Epithelial cell of esophagus (primary cell): Measurements from ENCODE around the gene AAMDC.

Experiments
- DNase-seq: peaks from one replicate; pipeline ENCODE4 v3.0.0; 2010; ENCODE audit warnings: low read depth
- H3K4me3 ChIP-seq: 2 replicates; pipeline ENCODE4 v1.5.1; 2011; ENCODE audit warnings: mild to moderate bottlenecking, low read length, control low read depth
- CTCF ChIP-seq: IDR thresholded peaks from 2 replicates; pipeline ENCODE4 v1.5.1; 2011; ENCODE audit warnings: low read depth, mild to moderate bottlenecking, low read length, control low read depth, inconsistent platforms; ENCODE audit not compliant: insufficient read depth; ENCODE audit errors: missing control alignments

Gene AAMDC

DNA sequence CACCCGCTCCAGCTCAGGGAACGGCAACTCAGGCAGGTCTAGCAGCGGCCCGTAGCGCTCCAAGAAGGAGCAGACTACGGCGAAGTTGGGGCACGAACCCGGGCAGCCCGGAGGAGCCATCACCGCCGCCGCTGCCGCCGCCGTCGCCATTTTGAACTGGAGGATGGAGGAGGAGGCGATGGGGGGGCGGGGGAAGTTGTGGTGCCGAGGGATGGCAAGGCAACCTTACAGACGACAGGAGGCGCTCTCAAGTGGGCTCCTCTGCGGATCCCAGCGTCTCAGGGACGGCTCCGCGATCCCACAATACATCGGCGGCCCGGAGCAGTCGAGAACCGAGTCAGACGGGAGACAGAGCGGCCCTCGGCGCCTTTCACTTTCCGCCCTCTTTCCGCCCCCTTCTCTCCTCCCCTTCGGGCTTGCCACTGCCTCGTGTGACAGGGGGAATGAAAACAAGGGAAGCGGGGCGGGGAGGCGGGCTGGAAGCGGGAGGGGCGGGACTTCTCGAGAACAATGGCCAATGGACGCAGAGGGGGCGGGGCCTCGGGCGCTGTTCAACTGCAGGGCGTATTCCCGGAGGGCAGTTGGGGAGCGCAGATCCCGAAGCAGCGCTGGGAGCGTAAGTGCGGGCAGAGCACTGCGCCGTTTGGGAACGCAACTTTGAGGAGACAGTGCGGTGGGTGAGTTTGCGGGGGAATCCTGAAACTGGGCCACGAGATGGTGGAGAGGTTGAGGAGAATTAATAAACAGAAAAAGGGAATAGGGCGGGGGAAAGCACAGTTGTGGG, at the start of gene AAMDC, which contains the start of gene RSF1:
TSS of gene AAMDC (plus strand) at position 580 of the 784 bp plus-strand sequence. CDS start 21,353 bp downstream, outside the sequence.
TSS of gene RSF1 (minus strand) at position 158 of the 784 bp plus-strand sequence. CDS start at position 150, 8 bp downstream.
- H3K4me3 ChIP-seq, result peak within 1 kb of the TSS; percentile 94
- DNase-seq, result peak; percentile 99
- TF ChIP-seq CTCF, result peak; percentile 72

- no peak overlapping the region for H3K4me3 ChIP-seq
- TF ChIP-seq CTCF, result no peak
Measured at GRCh38 chr11:77775936-77776335, 45.0 kb upstream of the AAMDC start.

DNA sequence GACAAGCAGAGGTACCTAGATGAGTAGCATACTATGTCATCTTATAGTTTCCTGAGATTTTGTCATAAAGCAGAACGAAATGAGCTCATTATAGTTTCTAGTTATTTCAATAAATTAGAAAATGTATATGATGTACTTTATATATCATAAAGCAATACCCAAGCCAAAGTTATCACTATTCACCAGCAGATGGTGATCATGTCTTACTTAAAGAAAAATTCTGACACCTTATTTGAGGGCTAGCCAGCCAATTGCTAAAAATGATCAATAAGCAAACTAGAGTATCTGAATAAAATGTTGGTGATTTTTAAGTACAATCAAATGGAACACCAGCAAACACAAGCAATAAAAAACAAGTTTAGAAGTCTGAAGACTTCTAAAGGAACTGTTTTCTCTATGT, 44.5 kb upstream of the AAMDC start:
- peak; percentile 27 for DNase-seq
- TF ChIP-seq CTCF, result peak; percentile 33
- no peak overlapping the region for H3K4me3 ChIP-seq

More at GRCh38 chr11:77775936-77776335, 45.0 kb upstream of the AAMDC start:
- no peak for DNase-seq

- no peak overlapping the region for H3K4me3 ChIP-seq
- DNase-seq, result no peak
- TF ChIP-seq CTCF, result no peak
Measured at GRCh38 chr11:77778118-77778517, 42.8 kb upstream of the AAMDC start.

DNA sequence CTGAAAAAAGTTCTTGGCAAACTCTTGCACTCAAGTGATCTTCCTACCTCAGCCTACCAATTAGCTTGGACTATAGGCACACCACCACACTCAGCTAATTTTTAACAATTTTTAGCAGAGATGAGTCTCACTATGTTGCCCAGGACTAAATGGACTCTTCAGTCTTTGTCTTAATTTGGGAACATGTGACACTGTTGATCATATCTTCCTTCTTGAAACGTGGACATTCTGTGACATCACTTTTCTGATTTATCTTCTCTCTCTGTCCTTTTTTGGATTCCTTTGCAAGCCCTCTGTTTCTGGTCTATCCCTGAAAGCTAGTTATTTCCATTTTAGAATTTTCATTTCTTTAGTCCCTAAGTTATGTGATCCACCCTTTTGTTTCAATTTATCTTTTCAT, 42.4 kb upstream of the AAMDC start:
- H3K4me3 ChIP-seq, result no peak overlapping the region
- no peak for DNase-seq
- no peak for TF ChIP-seq CTCF

DNA sequence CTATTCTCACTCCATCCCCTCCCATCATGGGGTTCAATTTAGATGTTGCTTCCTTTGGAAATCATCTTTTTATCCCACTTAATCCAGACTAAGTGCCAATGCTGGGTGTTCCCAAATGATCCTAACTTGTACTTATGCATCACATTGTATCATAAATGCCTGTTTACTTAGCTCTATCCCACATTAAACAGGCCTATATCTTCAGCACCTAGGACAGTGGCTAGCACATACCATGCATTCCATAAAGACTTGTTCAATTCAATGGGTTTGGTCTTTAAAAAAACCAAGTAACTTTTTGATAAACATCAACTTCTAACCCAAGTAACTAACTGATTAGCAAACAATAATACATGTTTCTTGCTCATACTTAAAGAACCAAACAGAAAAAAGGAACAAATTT, 41.0 kb upstream of the AAMDC start:
- peak; percentile 54 for DNase-seq
- H3K4me3 ChIP-seq, result no peak overlapping the region
- no peak for TF ChIP-seq CTCF

- no peak for TF ChIP-seq CTCF
- DNase-seq, result no peak
- H3K4me3 ChIP-seq, result no peak overlapping the region
Measured at GRCh38 chr11:77783025-77783424, 37.9 kb upstream of the AAMDC start.
